ENCODE measurements around the gene TLX1.

The TLX1 gene

DNA sequence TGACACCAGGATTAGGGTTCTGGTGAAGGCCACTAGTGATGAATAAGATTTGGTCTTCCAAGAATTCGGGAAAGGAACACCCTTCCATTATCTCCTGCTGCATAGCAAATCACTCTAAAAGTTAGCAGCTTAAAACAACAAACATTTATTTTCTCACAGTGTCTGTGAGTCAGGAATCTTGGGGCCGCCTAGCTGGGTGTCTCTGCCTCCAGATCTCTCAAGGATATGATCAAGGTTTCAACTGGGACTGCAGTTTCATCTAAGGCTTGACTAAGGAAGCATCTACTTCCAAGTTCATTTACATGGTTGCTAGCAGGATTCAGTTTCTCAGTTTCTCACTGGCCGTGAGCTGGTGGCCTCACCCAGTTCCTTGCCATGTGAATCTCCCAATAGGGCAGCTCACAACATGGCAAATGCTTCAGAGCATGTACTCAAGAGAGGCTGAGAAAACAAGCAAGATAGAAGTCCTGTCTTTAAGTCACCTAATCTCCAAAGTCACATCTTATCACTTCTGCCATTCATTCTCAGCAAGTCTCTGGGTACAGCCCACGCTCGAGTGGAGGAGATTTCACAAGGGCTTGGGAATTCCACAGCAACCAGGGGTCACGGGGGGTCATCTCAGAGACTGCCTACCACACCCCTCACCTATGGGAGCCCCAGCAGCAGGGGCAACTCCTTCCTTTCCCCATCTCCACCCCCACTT is 26.8 kb downstream of the TLX1 start:
- H3K27ac ChIP-seq = no peak overlapping the region
- TF ChIP-seq ZFX (IDR thresholded peaks at IDR 0.05) (no peak), CTCF (conservative IDR thresholded peaks at IDR 0.05) (no peak)

DNA sequence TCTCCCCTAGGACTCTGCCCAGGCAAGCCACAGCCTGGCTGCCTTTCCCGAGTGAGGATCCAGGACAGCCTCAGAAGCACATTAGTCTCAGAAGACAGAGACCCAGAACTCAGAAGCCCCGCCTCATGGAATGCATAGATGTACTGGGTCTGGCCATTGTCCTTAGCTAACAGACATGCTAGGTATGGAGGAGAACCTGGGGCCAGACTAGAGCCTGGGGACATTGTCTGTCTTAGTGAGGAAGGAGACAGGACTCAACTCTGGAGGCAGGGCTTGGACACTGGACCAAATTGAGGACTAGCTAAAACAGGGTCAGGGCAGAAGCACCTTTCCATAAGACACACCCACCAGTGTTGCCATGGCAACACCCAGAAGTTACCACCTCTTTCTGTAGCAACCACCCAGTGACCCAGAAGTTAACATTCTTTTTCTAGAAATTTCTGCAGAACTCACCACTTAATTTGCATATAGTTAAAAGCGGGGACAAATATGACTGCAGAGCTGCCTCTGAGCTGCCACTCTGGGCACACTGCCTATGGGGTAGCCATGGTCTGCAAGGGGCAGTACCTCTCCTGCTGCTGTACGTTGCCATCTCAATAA is 27.5 kb downstream of the TLX1 start:
- TF ChIP-seq ZFX (IDR thresholded peaks at IDR 0.05) (no peak), CTCF (conservative IDR thresholded peaks at IDR 0.05) (no peak)
- H3K27ac ChIP-seq = no peak overlapping the region

- H3K27ac ChIP-seq = 0 out of 2 replicates have a peak overlapping the region, but pooled peaks have one; percentile 0
- TF ChIP-seq ZFX (IDR thresholded peaks at IDR 0.05) = no peak
- TF ChIP-seq CTCF (conservative IDR thresholded peaks at IDR 0.05) = peak; percentile 82
Measured at GRCh38 chr10:101161494-101162299, 30.6 kb downstream of the TLX1 start.

- TF ChIP-seq CTCF (conservative IDR thresholded peaks at IDR 0.05) = no peak
- no peak for TF ChIP-seq ZFX (IDR thresholded peaks at IDR 0.05)
- H3K27ac ChIP-seq = no peak overlapping the region
Measured at GRCh38 chr10:101162677-101163076, 31.6 kb downstream of the TLX1 start.

DNA sequence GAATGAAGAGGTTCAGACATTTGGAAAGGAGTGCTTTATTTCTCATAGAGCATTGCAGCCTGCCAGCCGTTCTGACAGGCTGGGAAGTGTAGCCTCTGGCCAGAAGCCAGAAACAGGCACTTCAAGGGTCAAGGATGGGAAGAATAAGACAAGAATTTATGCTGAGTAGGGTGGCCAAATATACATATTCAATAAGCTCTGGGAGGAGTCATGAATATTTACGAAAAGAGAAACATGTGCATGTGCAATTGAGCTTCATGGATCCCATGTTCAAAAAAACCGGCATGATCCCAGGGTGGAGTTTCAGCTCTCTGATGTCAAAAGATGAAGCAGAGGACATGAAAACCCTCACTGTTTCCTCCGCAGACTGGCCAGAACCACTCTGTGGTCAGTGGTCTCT is 32.9 kb downstream of the TLX1 start:
- TF ChIP-seq CTCF (conservative IDR thresholded peaks at IDR 0.05) (no peak), ZFX (IDR thresholded peaks at IDR 0.05) (no peak)
- H3K27ac ChIP-seq = no peak overlapping the region

DNA sequence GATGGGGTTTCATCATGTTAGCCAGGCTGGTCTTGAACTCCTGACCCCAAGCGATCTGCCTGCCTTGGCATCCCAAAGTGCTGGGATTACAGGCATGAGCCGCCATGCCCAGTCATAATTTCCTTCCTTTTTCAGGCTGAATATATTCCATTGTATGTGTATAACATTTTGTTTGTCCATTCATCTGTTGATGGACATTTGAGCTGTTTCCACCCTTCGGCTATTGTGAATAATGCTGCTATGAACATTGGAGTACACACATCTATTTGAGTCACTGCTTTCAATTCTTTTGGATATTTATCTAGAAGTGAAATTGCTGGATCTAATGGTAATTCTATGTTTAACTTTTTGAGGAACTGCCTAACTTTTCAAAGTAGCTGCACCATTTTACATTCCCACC is 34.6 kb downstream of the TLX1 start:
- TF ChIP-seq ZFX (IDR thresholded peaks at IDR 0.05) (no peak), CTCF (conservative IDR thresholded peaks at IDR 0.05) (no peak)
- H3K27ac ChIP-seq = no peak overlapping the region

GRCh38 chr10:101166430-101166829 is 35.3 kb downstream of the TLX1 start:
- H3K27ac ChIP-seq = no peak overlapping the region
- TF ChIP-seq ZFX (IDR thresholded peaks at IDR 0.05) = no peak
- TF ChIP-seq CTCF (conservative IDR thresholded peaks at IDR 0.05) = no peak

Measured in C4-2B (cell line).